T1000 (cell line): ENCODE data around the gene MAST1.
"Not testable (repeated sequence)": the region's sequence is repeated elsewhere in the genome, so short reads cannot be mapped to it uniquely, and the experiment has no call there.

Experiments used
- DNase-seq: peaks from one replicate; lab custom pipeline; 2025; ENCODE audit warnings: mixed read lengths; lab: John Stamatoyannopoulos, UW

MAST1 gene

DNA sequence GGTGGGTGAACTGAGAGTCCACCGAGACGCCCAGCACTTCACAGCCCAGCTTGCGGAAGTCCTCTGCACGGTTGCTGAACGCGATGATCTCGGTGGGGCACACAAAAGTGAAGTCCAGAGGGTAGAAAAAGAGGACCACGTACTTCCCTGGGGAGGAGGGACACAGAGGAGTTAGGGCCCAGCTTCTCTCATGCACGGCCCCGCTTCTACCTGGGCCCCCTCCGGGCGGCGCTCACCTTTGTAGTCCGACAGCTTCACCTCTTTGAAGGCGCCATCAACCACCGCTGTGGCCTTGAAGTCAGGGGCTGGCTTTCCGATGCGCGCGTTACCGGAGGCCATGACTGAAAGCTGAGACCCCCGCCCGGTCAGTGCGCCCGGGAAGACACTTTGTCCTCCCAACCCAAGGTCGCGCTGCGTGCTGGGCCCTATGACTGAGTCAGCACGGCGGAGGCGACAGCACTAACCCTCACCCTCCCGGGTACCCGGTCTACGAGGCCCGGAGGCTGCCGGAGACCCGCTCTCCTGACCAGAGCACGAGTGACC, 37.3 kb upstream of the MAST1 start:
- no peak for DNase-seq

DNA sequence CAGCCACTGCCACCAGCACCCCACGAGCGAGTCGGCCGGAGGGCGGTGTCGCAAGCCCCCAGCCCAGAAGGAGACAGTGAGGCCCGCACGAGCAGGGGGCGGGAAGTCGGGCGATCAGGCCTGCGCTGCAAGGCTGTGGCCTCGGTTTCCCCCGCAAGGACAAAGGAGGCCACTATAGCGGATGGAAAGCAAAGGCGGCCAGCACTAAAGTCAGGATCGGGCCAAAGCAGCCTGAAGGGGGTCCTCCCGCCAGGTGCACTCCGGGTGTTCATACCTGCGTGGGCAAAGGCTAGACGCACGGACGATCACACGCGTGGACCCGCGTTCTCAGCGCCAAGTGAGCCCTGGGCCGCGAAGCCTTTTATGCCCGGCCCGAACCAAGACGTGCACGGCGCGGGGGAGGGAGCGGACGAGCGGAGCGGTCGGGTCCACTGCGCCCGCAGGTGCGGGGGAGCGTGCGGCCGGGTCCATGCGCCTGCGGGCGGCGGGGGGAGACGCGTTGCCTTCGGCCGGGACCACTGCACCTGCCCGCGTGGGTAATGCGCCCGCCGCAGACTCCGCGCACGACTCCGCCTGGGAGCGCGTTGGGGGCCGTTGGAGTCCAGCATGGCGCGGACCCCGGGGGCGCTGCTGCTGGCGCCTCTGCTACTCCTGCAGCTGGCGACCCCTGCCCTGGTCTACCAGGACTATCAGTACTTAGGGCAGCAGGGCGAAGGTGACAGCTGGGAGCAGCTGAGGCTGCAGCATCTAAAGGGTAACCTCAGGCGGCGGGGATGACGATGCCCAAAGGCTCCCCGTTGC, 36.6 kb upstream of the MAST1 start, which contains the start of the genes PRDX2 and THSD8:
Gene PRDX2 (minus strand): TSS at position 335 of the 801 bp plus-strand sequence. CDS start 539 bp downstream, outside the sequence.
Gene THSD8 (plus strand): TSS at position 604 of the 801 bp plus-strand sequence. CDS start 3 bp downstream, at position 607.
- DNase-seq: peak; percentile 40

DNA sequence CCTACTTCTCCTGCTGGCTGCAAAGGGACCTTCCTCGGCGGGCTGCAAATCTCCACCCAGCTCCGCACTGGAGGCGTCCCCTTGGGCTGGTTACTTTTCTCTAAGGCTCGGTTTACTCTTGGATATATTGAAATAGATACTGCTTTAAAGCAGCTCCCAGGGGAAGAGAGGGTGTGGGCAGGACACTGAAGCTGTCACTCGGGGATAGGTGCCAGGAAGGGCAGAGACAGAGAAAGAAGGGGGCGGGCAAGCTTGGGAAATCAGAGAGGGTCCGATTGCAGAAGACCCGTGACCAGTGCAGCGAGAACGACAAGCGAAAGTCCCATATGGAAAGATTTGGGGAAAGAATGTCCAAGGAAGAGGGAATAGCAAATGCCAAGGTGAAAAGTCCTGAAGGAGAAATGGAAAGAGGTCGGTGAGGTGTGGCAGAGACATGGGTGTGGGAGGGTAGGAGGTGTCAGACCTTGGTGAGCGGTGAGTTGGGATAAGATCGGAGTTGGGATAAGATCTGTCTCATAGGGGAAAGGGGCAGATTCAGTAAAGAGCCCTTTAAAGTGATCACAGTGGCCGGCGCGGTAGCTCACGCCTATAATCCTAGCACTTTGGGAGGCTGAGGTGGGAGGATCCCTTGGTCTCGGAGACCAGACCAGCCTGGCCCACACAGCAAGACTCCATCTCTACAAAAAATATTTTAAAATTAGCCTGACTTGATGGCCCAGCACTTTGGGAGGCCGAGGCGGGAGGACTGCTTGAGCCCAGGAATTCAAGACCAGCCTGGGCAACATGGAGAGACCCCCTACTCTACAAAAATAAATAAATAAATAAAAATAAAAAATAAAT, 35.8 kb upstream of the MAST1 start:
- no peak for DNase-seq

DNA sequence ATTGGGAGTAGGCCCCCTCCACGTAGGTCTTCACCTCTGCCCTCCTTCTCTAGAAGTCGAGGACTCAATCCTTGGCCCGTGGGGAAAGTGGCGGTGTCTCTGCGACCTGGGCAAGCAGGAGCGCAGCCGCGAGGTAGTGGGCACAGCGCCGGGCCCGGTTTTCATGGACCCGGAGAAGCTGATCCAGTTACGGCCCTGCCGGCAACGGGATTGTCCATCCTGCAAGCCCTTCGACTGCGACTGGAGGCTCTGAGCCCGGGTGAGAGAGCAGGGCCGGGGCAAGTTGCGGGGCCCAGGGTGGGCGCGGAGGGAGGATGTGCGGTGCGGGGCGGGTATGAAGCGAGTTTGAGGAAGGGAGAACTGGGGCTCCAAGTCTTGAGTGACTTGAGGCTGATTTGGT, 34.3 kb upstream of the MAST1 start:
- DNase-seq: no peak

DNA sequence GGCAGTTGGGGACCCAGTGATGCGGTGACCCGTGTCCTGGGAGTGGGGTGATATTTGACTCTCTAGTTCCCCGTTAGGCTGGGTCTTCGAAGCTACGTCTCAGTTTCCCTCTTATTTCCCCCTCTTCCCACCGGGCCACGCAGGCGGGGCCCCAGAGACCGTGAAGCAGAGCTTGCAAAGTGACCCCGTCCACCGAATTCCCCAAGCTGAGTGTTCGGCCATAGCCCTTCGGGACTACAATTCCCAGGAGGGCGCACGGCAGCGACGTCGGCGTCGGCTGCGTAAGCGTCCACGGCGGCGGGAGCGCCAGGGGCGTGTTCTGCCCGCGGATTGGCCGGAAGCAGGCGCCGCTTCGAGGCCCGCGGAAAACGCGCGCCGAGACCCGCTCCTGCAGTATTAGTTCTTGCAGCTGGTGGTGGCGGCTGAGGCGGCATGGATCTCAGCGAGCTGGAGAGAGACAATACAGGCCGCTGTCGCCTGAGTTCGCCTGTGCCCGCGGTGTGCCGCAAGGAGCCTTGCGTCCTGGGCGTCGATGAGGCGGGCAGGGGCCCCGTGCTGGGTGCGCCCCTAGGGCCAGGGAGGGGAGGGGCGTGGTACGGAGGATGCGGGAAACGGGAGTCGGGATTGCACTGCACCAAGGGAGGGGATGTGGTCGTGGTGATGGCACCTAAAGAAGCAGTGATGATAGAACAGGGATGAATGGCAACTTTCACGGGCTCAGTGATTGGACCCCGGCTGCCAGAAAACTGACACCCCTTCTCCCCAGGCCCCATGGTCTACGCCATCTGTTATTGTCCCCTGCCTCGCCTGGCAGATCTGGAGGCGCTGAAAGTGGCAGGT, 31.9 kb upstream of the MAST1 start, which contains the start of gene RNASEH2A:
Gene RNASEH2A (plus strand): TSS at position 343 of the 840 bp plus-strand sequence. CDS start 90 bp downstream, at position 433.
- peak; percentile 77 for DNase-seq

DNA sequence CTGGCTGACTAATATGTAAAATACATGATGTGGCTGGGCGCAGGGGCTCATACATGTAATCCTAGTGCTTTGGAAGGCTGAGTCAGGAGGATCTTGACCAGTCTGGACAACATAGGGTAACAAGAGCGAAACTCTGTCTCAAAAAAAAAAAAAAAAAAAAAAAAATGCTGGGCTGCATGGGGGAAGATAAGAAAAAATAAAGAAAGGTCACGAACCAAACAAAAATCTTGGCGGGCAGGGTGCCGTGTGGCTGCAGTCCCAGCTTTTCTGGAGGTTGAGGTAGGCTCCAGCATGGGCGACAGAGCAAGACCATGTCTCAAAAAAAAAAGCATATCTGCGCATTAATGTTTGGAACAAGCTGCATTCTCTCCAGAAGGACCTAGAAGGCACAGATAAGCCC, 23.2 kb upstream of the MAST1 start:
- DNase-seq: no peak

DNA sequence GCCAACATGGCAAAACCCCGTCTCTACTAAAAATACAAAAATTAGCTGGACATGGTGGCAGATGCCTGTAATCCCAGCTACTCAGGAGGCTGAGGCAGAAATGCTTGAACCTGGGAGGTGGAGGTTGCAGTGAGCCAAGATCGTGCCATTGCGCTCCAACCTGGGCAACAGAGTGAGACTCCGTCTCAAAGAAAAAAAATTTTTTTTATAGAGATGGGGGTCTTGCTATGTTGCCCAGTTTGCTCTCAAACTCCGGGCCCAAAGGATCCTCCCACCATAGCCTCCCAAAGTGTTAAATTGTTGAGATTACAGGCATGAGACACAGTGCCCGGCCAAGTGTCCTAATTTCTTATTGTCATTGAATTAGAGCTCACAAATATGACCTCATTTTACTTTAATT, 21.1 kb upstream of the MAST1 start:
- DNase-seq: not testable (repeated sequence)

DNA sequence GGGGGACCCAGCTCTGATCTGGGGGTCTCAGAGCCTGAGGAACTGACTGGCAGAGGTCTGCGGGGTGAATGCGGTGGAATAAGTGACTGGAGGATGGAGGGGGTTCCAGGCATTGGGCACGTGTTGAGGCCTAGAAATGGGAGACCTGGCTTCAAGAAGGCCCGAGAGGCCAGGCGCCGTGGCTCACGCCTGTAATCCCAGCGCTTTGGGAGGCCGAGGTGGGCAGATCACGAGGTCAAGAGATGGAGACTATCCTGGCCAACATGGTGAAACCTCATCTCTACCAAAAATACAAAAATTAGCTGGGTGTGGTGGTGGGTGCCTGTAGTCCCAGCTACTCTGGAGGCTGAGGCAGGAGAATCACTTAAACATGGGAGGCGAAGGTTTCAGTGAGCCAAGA, 20.5 kb upstream of the MAST1 start:
- DNase-seq: not testable (repeated sequence)

DNA sequence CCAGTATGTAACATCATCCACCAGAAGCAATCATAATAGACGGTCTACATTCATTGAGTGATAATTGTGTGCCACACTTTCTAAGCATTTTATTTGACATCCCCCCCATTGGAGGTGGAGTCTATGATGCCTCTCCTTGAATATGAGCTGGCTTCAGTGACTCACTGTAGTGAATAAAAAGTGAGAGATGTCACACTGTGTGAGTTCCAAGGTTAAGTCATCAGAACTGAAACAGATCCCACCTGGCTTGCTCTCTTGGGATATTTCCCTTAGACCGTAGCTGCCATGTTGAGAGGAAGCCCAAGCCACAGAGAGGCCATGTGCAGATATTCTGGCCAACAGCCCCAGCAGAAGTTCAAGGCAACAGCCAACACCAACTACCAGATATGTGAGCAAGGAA, 16.6 kb upstream of the MAST1 start:
- DNase-seq: no peak

DNA sequence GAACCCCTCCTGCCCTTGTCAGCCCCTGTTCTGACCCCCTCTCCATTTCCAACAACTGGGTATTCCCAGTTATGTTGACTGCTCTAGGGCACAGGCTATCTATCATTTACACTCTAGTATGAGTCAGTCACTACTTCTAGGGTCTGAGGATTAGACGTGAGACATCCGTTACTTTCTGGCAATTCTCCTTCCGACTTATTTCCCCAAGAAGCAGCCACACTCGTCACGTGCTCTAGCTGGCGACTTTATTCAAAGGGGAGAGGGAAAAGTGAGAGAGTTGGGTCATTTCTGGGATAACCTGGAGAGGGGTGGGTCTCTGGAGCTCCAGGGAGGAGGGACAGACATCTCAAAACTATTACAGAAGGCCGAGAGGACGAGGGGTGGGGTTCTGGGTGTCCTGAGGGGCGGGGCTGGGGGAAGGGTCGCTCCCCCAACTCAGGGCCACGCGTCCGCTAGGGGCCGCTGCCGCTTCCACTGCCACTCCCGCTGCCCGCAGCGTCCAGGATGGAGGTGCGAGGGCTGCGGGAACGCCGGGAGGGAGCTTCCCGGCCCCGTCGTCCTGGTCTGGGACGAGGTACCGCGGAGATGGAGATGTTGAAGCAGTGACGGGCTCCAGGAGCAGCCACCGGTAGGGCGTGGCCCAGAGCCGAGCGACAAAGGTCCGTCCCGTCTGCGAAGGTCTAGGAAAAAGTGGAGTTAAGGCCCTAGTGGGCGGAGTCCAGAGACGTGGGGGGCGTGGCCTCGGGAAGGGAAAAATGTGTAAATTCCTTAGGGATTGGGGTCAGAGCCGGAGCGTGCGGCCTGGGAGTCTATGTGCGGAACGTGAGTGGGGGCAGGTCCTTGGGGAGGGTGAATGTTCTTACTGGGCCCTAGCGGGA, 12.8 kb upstream of the MAST1 start:
- no peak for DNase-seq

DNA sequence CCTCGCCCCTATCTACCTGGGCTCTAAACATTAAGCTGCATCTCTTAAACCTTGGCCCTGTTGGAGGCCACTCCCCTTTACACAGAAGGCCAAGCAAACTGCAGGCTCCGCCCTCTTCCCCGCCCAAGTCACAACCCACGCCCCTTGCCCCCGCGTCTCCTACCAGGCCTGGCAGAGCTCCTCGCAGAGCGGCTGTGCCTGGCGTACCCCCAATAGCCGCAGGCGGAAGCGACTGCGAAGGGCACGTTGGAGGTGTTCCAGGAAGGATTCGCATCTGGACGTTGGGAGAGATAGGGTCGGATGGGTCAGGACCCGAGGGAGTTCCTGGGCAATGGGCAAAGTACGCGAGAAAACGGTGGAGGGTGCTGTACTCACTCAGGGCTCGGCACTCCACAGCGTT, 9.8 kb upstream of the MAST1 start:
- no peak for DNase-seq

DNA sequence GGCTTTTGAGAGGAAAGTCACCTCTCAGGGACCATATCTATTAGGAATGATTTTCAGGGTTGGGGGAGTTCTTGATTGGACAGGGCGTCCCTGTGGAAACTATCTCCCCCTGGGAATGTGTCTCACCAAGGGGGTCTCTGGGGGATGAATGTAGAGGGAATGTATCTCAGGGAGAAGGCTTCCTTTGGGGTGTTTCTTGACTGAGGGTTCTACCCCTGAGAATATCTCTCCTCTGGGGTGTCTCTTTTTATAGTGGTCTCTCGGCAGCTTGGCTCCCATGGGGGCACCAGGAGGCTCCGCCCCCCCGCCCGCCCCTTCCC, 4.9 kb upstream of the MAST1 start:
- DNase-seq: no peak

DNA sequence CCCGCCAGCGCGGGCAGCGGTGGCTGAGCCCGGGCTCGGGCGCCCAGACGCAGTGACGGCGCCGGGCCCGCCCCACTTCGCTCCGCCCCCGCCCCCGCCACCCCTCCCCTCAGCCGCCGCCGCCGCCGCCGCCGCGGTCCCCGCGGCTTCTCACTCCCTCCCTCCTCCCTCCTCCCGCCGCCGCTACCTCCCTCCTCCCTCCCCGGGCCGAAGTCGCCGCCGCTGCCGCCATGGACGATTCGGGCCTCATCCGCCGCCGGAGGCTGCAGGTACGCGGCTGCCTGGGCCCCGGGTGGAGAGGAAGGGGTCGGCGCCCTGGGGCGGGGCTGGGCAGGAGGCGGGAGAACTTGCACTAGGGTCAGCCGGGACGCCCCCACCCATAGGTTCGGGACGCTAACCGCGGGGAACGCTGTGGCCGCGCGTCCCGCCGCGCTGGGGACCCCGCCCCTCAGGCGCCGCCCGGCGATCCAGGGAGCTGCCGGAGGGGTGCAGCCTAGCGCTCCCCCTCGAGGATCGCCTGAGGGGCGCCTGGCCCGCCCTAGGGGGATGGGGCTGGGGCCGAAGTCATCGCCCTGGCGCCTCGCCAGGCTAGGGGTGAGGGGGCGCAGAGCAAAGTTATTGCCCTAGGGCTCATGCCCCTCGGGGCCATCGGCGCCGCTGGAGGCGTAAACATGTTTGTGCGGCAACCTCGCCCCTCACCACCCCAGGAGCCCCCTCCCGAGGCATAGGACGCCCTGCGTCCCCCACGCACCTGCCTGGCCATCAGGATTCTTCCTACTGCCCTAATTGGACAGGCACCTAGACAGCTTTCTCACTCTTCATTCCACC, 4.4 kb upstream of the MAST1 start:
- no peak for DNase-seq

DNA sequence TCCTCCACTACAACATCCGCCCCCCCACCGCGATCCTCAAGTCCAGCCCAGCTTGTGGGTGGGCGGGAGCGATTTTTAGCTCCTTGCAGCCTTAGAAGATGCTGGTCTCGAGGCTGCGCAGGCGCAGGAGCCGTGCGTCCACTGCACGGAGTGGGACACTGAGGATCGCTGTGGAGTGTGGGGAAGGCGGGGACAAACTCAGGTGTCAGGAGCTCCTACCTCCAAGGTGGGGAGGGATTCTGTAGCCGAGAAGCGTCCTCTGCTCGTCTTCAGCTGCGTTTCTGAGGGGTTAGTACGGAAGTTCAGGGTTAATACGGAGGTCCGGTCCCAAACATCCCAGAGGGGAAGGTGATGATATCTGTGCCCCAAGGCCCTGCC, 3.8 kb upstream of the MAST1 start, which contains the start of gene RTBDN:
Gene RTBDN (minus strand): TSS at position 14 of the 378 bp plus-strand sequence. CDS start 4,600 bp downstream, outside the sequence.
- DNase-seq: no peak

DNA sequence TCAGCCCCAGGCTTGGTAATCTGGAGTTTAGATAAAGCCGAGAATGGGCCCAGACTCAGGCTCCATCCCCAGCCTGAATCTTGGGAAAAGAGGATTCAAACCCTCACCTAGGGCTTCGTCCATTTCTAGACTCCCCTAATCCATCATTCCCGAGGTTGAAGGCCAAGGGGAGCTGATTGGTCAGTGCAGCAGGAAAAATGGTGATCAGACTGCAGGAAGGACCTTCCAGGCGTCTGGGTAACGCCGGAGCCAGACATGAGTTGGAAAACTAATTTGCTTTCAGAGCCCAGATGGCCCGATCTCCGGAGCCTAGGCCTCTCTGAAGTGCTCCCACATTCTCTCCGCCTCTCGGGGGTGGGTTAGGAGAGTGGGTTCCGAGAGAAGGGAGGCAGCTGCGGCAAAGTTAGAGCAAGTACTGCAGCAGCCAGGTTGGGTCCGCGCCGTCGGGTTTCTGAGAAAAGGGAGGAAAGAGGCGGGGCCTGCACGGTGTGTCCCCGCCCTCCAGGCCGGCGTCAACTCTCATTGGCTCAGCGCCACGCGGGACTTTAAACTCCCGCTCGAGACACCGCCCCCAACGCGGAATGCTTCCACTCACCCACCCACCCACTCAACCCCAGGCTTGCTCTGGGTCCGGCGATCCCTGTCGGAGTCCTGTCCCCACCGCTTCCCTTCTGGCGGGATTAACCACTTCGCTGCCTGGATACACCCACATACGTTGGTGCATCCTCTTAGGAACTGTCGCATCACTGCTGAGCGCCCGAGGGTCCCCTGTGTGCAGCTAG, 3.1 kb upstream of the MAST1 start:
- no peak for DNase-seq

DNA sequence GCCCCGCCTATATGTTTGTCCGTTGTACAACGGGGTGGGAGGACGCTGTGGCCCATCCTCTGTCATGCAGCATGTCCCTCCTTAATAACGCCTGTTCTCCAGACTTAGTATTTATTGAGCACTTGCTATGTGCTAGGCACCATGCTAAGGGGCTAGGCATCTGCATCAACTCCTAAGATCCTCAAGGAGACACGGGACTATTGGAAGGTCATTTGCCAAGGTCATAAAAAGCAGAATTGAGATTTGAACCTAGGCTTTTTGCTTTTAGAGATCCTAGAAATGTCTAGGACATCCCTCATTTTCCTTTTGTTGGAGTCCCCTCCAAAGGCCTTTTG, 1.8 kb upstream of the MAST1 start:
- DNase-seq: no peak

DNA sequence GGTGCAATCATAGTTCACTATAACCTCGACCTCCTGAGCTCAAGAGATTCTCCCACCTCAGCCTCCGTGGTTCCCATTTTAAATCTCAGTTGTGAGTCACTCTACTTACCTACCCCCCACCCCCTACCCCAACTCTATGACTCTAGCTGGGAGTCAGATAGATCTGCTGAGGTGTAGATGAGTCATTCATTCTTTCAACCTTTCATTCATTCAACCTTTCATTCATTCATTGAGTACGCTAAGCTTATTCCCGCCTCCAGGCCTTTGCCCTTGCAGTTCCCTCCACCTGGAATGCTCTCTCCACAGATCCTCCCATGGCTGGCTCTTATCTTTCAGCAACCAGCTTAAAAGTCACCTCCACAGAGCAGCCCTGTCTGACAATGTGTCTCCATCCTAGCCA, 1.1 kb upstream of the MAST1 start:
- no peak for DNase-seq

DNA sequence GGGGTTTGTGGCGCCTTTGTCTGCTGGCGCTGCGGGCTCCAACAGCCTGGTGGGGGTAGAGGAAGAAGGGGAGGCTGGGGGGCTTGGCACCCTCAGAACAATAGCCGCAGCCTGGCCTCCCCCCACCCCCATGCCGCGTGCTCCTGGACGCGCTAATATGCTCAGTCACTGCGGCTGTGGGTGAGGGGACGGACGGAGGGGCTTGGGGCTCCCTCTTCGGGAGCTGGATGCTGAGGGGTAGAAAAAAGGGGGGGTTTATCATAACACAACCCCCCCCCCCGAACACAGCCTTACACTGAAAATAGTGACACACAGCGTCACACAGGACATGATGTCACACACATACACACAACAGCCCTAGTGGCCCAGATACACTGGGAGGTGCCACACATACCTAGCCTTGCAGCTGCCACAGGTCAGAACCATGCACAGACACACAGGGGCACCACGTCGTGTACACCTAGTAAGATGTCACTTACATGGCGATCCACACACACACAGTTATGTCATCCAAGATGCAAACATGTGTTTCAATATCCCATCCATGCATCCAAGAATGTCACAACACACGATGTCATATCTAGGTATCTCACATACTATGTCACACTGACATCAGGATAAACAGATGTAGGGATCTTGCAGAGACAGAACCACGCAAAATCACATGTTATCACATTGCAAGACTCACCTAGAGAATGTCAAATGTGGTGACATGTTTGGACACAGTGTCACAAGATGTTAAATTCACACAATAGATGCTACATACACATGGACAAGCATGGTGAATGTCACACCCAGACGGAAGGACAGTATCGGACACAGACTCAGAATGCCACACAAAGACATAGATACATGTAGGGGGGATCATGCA, 806 bp downstream of the MAST1 start:
- DNase-seq: no peak
